K562 (cell line): ENCODE measurements around the gene ST7. TPM values are rescaled to one million over a fixed set of nuclear protein-coding genes. Genes with fewer than 3 reads are reported as not detected.
A peak's percentile ranks its signal among the peaks of the same experiment; 100 is the strongest.

Experiments
- ARID4B ChIP-seq: sonication (generic); formaldehyde crosslinking; IDR thresholded peaks from 2 replicates; pipeline ENCODE4 v1.8.0; 2022; ENCODE audit warnings: mild to moderate bottlenecking, missing genetic modification reagents
- MAX ChIP-seq: sonication (generic); formaldehyde crosslinking; IDR thresholded peaks from 2 replicates; pipeline ENCODE4 v1.9.0; 2022; ENCODE audit warnings: mild to moderate bottlenecking, missing genetic modification reagents
- NUFIP1 ChIP-seq: fragments of 450-650 bp; IDR thresholded peaks from 2 replicates; pipeline ENCODE4 v1.6.1; 2018; ENCODE audit not compliant: partially characterized antibody
- RBM22 ChIP-seq: fragments of 200-400 bp; formaldehyde crosslinking; IDR thresholded peaks from 2 replicates; pipeline ENCODE4 v1.6.1; 2018; ENCODE audit warnings: low read length, low read depth; ENCODE audit not compliant: poor library complexity, severe bottlenecking
- SREBF1 ChIP-seq: fragments of 150-350 bp; IDR thresholded peaks from 2 replicates; pipeline ENCODE4 v1.6.1; 2014; ENCODE audit warnings: antibody characterized with exemption, low read depth, low read length, borderline replicate concordance
- TAL1 ChIP-seq: fragments of 450-650 bp; IDR thresholded peaks from 2 replicates; pipeline ENCODE4 v1.6.1; 2016; ENCODE audit warnings: mild to moderate bottlenecking
- TBL1XR1 ChIP-seq, 2 experiments: IDR thresholded peaks; 2 replicates each; pipeline ENCODE4 v1.6.1; 2012; ENCODE audit warnings: improper control_type of control experiment in 2 of 2, low read length in 2 of 2, mild to moderate bottlenecking in 1 of 2
- XRCC4 ChIP-seq: IDR thresholded peaks from one replicate; pipeline ENCODE4 v1.6.1; 2011; ENCODE audit not compliant: insufficient read depth, insufficient read length; ENCODE audit errors: extremely low read depth
- ZNF274 ChIP-seq: IDR thresholded peaks from 2 replicates; pipeline ENCODE4 v1.6.1; 2011; ENCODE audit warnings: low read depth, mild to moderate bottlenecking, low read length, moderate library complexity, borderline replicate concordance
- ZNF316 ChIP-seq: fragments of 450-650 bp; IDR thresholded peaks from 2 replicates; pipeline ENCODE4 v1.6.1; 2016
- ZNF384 ChIP-seq: IDR thresholded peaks from 2 replicates; pipeline ENCODE4 v1.6.1; 2012; ENCODE audit warnings: low read depth, low read length, improper control_type of control experiment
- ZNF583 ChIP-seq: fragments of 250-450 bp; sonication (Bioruptor Pico); IDR thresholded peaks from 2 replicates; pipeline ENCODE4 v1.4.0; 2020
- ZNF696 ChIP-seq: fragments of 250-450 bp; sonication (Bioruptor Pico); conservative IDR thresholded peaks from 2 replicates; pipeline ENCODE4 v1.4.0; 2020; ENCODE audit warnings: mild to moderate bottlenecking, moderate library complexity
- polyA plus RNA-seq, 8 experiments: library from polyadenylated mRNA; depleted of rRNA in 4 of 8; stranded (reverse) in 5 of 8; unstranded in 3 of 8; fragments of >200 nt; fragmentation: Nextera tagmentation in 2 of 8; fragmentation: Illumina TruSeq in 1 of 8; extraction: Ambion mirVana in 2 of 8; extraction: Trizol in 1 of 8; gene quantifications; 2 replicates each; pipeline versions ENCODE4 v1.2.1 to v1.2.3, GENCODE V29; 2011 to 2014; ENCODE audit warnings: inconsistent platforms in 1 of 8, missing spikeins in 1 of 8
- total RNA-seq, 7 experiments: library from RNA; depleted of rRNA in 6 of 7; stranded (reverse); fragments of >200 nt in 6 of 7; fragmentation: Illumina TruSeq in 2 of 7; extraction: Trizol in 2 of 7; gene quantifications; 2 replicates each; pipeline versions ENCODE4 v1.2.1 to v1.2.3, GENCODE V29; 2011 to 2021; ENCODE audit warnings: low replicate concordance in 1 of 7
- TF ChIP-seq, protein P1 (sequence below): sonication (generic); formaldehyde crosslinking; IDR thresholded peaks from 2 replicates; pipeline ENCODE4 v1.8.0; 2023; ENCODE audit warnings: mild to moderate bottlenecking, missing genetic modification reagents
- TF ChIP-seq, protein P2 (sequence below): fragments of 450-650 bp; formaldehyde crosslinking; IDR thresholded peaks from 2 replicates; pipeline ENCODE4 v1.4.0; 2022; ENCODE audit warnings: missing genetic modification characterization
- TF ChIP-seq, protein P3 (sequence below): IDR thresholded peaks from 3 replicates; pipeline ENCODE4 v1.6.1; 2011; ENCODE audit warnings: borderline replicate concordance, mild to moderate bottlenecking; ENCODE audit not compliant: insufficient read length, insufficient read depth

Gene ST7
- total and polyA plus RNA-seq, 9 of the 15 experiments (the other 6 are each of a cell fraction or from before 2014, with no cell fraction given): 23.9 to 56.3 (median 36.9) TPM

DNA sequence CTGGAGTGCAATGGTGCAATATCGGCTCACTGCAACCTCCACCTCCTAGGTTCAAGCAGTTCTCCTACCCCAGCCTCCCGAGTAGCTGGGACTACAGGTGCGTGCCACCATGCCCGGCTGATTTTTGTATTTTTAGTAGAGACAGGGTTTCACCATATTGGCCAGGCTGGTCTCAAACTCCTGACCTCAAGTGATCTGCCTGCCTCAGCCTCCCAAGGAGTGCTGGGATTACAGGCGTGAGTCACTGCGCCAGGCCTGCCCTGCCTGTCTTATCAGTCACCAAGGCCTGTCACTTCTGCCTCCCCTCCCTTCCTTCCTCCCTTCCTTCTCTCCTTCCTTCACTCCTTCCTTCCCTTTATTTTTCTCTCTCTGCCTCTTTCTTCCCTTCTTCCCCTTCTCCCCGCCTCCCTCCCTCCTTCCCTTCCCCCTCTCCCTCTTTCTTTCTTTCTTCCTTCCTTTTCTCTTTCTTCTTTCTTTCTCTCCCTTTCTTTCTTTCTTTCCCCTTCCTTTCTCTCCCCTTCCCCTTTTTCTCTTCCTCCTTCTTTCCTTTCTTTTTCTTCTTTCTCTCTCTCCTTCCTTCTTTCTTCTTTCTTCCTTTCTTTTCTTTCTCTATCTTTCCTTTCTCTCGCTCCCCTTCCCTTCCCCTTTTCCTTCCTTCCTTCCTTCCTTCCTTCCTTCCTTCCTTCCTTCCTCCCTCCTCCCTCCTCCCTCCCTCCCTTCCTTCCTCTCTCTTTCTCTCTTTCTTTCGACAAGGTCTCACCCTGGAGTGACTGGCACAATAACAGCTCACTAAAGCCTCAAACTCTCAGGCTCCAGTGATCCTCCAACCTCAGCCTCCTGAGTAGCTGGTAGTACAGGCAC lies 3.1 kb upstream of the ST7 start (continued):
- TF ChIP-seq, protein P1, sequence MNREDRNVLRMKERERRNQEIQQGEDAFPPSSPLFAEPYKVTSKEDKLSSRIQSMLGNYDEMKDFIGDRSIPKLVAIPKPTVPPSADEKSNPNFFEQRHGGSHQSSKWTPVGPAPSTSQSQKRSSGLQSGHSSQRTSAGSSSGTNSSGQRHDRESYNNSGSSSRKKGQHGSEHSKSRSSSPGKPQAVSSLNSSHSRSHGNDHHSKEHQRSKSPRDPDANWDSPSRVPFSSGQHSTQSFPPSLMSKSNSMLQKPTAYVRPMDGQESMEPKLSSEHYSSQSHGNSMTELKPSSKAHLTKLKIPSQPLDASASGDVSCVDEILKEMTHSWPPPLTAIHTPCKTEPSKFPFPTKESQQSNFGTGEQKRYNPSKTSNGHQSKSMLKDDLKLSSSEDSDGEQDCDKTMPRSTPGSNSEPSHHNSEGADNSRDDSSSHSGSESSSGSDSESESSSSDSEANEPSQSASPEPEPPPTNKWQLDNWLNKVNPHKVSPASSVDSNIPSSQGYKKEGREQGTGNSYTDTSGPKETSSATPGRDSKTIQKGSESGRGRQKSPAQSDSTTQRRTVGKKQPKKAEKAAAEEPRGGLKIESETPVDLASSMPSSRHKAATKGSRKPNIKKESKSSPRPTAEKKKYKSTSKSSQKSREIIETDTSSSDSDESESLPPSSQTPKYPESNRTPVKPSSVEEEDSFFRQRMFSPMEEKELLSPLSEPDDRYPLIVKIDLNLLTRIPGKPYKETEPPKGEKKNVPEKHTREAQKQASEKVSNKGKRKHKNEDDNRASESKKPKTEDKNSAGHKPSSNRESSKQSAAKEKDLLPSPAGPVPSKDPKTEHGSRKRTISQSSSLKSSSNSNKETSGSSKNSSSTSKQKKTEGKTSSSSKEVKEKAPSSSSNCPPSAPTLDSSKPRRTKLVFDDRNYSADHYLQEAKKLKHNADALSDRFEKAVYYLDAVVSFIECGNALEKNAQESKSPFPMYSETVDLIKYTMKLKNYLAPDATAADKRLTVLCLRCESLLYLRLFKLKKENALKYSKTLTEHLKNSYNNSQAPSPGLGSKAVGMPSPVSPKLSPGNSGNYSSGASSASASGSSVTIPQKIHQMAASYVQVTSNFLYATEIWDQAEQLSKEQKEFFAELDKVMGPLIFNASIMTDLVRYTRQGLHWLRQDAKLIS: no peak; the same call in 1 of the 2 replicates
- TF ChIP-seq TAL1: peak; percentile 94
- TF ChIP-seq RBM22: no peak
- TF ChIP-seq XRCC4: no peak
- no peak for TF ChIP-seq ZNF384
- TF ChIP-seq ZNF696 (CRISPR knock-in tag): no peak
- TF ChIP-seq ARID4B: no peak
- TF ChIP-seq, protein P2, sequence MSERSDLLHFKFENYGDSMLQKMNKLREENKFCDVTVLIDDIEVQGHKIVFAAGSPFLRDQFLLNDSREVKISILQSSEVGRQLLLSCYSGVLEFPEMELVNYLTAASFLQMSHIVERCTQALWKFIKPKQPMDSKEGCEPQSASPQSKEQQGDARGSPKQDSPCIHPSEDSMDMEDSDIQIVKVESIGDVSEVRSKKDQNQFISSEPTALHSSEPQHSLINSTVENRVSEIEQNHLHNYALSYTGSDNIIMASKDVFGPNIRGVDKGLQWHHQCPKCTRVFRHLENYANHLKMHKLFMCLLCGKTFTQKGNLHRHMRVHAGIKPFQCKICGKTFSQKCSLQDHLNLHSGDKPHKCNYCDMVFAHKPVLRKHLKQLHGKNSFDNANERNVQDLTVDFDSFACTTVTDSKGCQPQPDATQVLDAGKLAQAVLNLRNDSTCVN: peak; percentile 95
- TF ChIP-seq TBL1XR1 (IDR thresholded peaks at IDR 0.05; ENCODE audit: low read length in 2 of 2): peak in 1 of 2 experiments; percentile 71; a peak in 2 of 4 replicates
- TF ChIP-seq ZNF316: peak; percentile 27; the same call in 1 of the 2 replicates
- TF ChIP-seq NUFIP1: peak; percentile 96
- TF ChIP-seq ZNF274: no peak
- TF ChIP-seq SREBF1: no peak
- TF ChIP-seq, protein P3, sequence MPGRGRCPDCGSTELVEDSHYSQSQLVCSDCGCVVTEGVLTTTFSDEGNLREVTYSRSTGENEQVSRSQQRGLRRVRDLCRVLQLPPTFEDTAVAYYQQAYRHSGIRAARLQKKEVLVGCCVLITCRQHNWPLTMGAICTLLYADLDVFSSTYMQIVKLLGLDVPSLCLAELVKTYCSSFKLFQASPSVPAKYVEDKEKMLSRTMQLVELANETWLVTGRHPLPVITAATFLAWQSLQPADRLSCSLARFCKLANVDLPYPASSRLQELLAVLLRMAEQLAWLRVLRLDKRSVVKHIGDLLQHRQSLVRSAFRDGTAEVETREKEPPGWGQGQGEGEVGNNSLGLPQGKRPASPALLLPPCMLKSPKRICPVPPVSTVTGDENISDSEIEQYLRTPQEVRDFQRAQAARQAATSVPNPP: no peak
- TF ChIP-seq MAX (CRISPR knock-in tag): peak; percentile 47; the same call in 1 of the 2 replicates
- TF ChIP-seq ZNF583 (CRISPR knock-in tag): peak; percentile 51; the same call in 1 of the 2 replicates
